Right lobe of liver (tissue), 4 donors: ENCODE measurements around the gene VWA5B1.

ENCODE experiments used
- CTCF ChIP-seq, 4 donors: fragments of 200-600 bp in 3 of 4; fragments of 450-650 bp in 1 of 4; IDR thresholded peaks; one replicate each; pipeline versions ENCODE4 v1.5.1 to v1.8.0; 2016 to 2022; ENCODE audit warnings: antibody characterized with exemption in 4 of 4, mild to moderate bottlenecking in 2 of 4
- POLR2A ChIP-seq: fragments of 450-650 bp; IDR thresholded peaks from one replicate; pipeline ENCODE4 v1.6.1; 2017; ENCODE audit warnings: antibody characterized with exemption, mild to moderate bottlenecking
- donor health status: DM: no; HTN: no; CAD: no.
- donor health status: DM: no; HTN: no; CAD: no.
- donor health status: DM: no; HTN: yes; CAD: no.

DNA sequence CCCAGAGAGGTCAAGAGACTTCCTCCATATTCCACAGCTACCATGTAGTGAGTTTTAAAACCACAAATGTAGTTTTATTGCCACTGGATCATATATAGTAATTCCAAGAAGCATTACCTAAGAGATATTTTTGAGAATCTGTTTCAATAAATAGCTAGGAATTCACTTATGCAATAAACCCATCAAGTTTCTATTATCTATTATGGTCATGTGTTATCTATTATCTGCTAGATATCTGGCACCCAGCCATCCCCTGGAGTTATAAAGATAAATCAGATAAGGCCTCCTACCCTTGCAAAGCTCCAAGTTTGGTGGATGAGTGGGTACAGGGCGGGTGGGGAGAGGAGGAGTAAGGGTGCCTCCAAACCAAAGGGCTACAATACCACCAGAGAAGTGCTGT is 10.3 kb upstream of the VWA5B1 start:
- TF ChIP-seq CTCF (IDR thresholded peaks at IDR 0.05) (no peak), POLR2A (no peak)
